Fibroblast of skin of left biceps (primary cell): ENCODE data around the gene KIAA1328.

Source experiments
- DNase-seq, 2 experiments: peaks; one replicate each; pipeline ENCODE4 v3.0.0-alpha.2; 2013; ENCODE audit warnings: low read depth in 2 of 2

KIAA1328 gene

GRCh38 chr18:37277804-37278203 is 448.9 kb downstream of the KIAA1328 start:
- no peak for DNase-seq
